Measurements from ENCODE around the gene ATG10. TPM values are rescaled to one million over a fixed set of nuclear protein-coding genes. Genes with fewer than 3 reads are reported as not detected.

The ATG10 gene
- polyA plus RNA-seq, 4 donors, result 3.5 to 7.8 (median 5.5) TPM

DNA sequence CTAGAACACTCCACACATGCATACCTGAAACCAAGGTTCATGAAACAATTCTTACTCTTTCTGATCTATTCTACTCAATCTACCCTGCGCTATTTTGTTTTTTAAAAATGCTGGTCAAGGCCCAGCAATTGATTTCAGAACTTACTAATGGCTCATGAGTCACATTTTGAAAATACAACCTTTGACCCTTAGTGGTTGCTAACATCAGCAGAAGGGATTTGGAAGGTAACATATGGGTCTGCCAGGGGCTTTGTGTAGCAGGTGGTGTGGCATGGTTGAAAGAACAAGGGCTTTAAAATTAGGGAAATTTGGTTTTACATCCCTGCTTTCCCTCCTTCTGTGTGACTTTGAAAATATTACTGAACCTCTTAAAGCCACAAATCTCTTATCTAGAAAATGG, 101.4 kb downstream of the ATG10 start:
- H3K36me3 ChIP-seq (ENCODE audit: control insufficient read depth in 3 of 3, insufficient read depth in 2 of 3, low read depth in 1 of 3, low read length in 3 of 3), result no peaks in the 10 kb centered on the region
- no peak for DNase-seq
- no peaks in the 10 kb centered on the region for H3K4me1 ChIP-seq (ENCODE audit: control insufficient read depth in 3 of 3, insufficient read depth in 2 of 3, low read depth in 1 of 3, low read length in 2 of 3)
- no peak for FAIRE-seq
- H3K4me3 ChIP-seq (ENCODE audit: low read depth in 1 of 3, low read length in 3 of 3), result no peak overlapping the region
- WGBS, 3 donors, result 94 to 97% (median 95%) methylated on average over 1 of the region's 1 CpG
- no peaks in the 10 kb centered on the region for H3K27me3 ChIP-seq (ENCODE audit: control insufficient read depth in 3 of 3, insufficient read depth in 3 of 3, low read length in 3 of 3)
- H3K9me3 ChIP-seq (ENCODE audit: control insufficient read depth in 2 of 2, insufficient read depth in 1 of 2, low read depth in 1 of 2, low read length in 1 of 2), result no peaks in the 10 kb centered on the region
- H3K27ac ChIP-seq (ENCODE audit: low read depth in 1 of 3, low read length in 2 of 3), result no peak overlapping the region

DNA sequence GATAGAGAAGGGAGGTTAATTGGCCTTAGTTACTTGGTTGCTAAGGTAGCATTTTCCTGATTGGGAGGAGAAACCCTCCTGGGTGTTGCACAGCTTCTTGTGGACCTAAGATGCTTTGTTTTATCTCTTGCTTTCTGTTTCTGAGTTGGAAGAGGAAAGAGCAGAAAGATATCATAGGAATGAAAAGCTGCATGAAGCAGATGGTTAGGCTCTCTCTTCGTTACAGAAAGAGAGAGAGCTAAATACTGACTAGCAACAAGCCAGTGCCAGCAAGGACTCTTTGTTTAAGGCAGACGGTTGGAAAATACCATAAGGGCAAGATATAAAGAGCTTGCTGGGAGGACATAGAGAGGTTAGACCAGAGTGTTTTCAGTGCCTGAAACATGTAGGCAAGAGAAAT, 103.1 kb downstream of the ATG10 start:
- FAIRE-seq, result no peak
- WGBS, 3 donors, result 72 to 88% (median 79%) methylated on average over 2 of the region's 2 CpGs

DNA sequence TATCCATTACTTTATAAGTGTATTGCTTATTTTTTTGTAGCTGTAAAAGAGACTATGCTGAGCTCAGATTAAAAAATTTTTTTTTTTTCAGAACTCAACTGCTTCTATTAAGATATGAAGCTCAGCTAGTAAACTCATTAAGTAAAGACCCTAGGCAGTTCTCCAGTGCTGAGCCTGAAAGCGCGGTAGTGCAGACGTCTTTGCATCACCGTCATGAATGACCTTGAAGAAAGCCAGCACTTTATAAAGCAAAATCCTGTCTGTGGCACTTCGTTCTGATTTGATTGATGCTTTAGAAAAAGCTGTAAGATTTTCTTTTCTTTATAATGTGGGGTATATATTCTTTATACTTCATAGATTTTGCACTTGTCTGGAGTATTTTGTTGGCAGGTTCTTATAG, 105.7 kb downstream of the ATG10 start:
- Histone ChIP-seq H3K27ac (ENCODE audit: low read depth in 1 of 3, low read length in 2 of 3) (no peak overlapping the region), H3K36me3 (ENCODE audit: control insufficient read depth in 3 of 3, insufficient read depth in 2 of 3, low read depth in 1 of 3, low read length in 3 of 3) (no peaks in the 10 kb centered on the region), H3K4me3 (ENCODE audit: low read depth in 1 of 3, low read length in 3 of 3) (no peak overlapping the region), H3K27me3 (ENCODE audit: control insufficient read depth in 3 of 3, insufficient read depth in 3 of 3, low read length in 3 of 3) (no peaks in the 10 kb centered on the region), H3K9me3 (ENCODE audit: control insufficient read depth in 2 of 2, insufficient read depth in 1 of 2, low read depth in 1 of 2, low read length in 1 of 2) (no peaks in the 10 kb centered on the region), H3K4me1 (ENCODE audit: control insufficient read depth in 3 of 3, insufficient read depth in 2 of 3, low read depth in 1 of 3, low read length in 2 of 3) (no peaks in the 10 kb centered on the region)
- 90 to 94% (median 92%) methylated on average over 5 of the region's 5 CpGs for WGBS, 3 donors
- FAIRE-seq (no peak), DNase-seq (no peak)

More for the DNA sequence above, 103.1 kb downstream of the ATG10 start:
- Histone ChIP-seq H3K9me3 (ENCODE audit: control insufficient read depth in 2 of 2, insufficient read depth in 1 of 2, low read depth in 1 of 2, low read length in 1 of 2) (no peaks in the 10 kb centered on the region), H3K27me3 (ENCODE audit: control insufficient read depth in 3 of 3, insufficient read depth in 3 of 3, low read length in 3 of 3) (no peaks in the 10 kb centered on the region), H3K36me3 (ENCODE audit: control insufficient read depth in 3 of 3, insufficient read depth in 2 of 3, low read depth in 1 of 3, low read length in 3 of 3) (no peaks in the 10 kb centered on the region), H3K27ac (ENCODE audit: low read depth in 1 of 3, low read length in 2 of 3) (no peak overlapping the region), H3K4me3 (ENCODE audit: low read depth in 1 of 3, low read length in 3 of 3) (no peak overlapping the region), H3K4me1 (ENCODE audit: control insufficient read depth in 3 of 3, insufficient read depth in 2 of 3, low read depth in 1 of 3, low read length in 2 of 3) (no peaks in the 10 kb centered on the region)
- no peak for DNase-seq

DNA sequence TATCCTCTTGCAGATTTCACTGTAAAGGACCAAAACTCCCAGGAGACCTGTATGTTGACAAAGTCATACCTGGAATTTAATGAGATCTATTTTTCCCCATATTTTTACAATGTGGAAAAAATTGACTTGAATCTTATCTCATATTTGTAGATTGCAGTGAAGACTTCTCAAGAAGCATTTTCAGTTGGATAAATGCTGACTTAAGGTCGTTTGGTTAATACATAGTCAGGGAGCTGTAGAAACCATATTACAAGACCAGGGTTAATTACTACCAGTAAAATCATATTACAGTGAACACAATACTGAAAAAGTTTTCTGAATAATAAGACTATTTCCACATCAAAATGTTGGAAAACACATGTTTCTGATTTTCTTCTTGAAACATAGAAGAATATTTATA, 119.8 kb downstream of the ATG10 start:
- Histone ChIP-seq H3K36me3 (ENCODE audit: control insufficient read depth in 3 of 3, insufficient read depth in 2 of 3, low read depth in 1 of 3, low read length in 3 of 3) (no peaks in the 10 kb centered on the region), H3K4me3 (ENCODE audit: low read depth in 1 of 3, low read length in 3 of 3) (no peak overlapping the region)
- FAIRE-seq, result no peak

DNA sequence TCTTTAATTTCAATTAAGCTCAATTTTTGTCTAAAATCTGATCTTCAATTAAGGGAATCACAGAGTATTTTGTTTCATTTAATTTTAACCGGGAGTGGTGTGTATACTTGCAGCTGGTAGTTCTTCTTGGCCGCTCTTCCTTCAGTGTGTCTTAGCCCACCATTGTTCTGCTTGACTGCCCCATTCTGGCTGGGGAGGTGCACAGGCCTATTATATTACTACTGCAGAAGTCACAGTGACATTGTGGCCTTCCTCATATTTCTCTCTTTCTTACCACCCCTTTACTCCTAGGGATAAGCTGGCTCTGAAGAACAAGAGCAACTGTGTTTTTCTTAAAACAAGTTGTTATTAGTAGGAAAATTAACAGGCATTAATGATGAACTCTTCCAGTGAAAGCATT, 123.7 kb downstream of the ATG10 start:
- FAIRE-seq (no peak), DNase-seq (no peak)
- Histone ChIP-seq H3K9me3 (ENCODE audit: control insufficient read depth in 2 of 2, insufficient read depth in 1 of 2, low read depth in 1 of 2, low read length in 1 of 2) (peaks cover 0 to 4% of the 10 kb centered on the region in 2 donors), H3K36me3 (ENCODE audit: control insufficient read depth in 3 of 3, insufficient read depth in 2 of 3, low read depth in 1 of 3, low read length in 3 of 3) (no peaks in the 10 kb centered on the region), H3K27me3 (ENCODE audit: control insufficient read depth in 3 of 3, insufficient read depth in 3 of 3, low read length in 3 of 3) (no peaks in the 10 kb centered on the region), H3K4me1 (ENCODE audit: control insufficient read depth in 3 of 3, insufficient read depth in 2 of 3, low read depth in 1 of 3, low read length in 2 of 3) (no peaks in the 10 kb centered on the region), H3K4me3 (ENCODE audit: low read depth in 1 of 3, low read length in 3 of 3) (no peak overlapping the region), H3K27ac (ENCODE audit: low read depth in 1 of 3, low read length in 2 of 3) (no peak overlapping the region)
- WGBS, 3 donors, result 91 to 98% (median 91%) methylated on average over 2 of the region's 2 CpGs

More for the DNA sequence above, 119.8 kb downstream of the ATG10 start:
- Histone ChIP-seq H3K4me1 (ENCODE audit: control insufficient read depth in 3 of 3, insufficient read depth in 2 of 3, low read depth in 1 of 3, low read length in 2 of 3) (no peaks in the 10 kb centered on the region), H3K9me3 (ENCODE audit: control insufficient read depth in 2 of 2, insufficient read depth in 1 of 2, low read depth in 1 of 2, low read length in 1 of 2) (peaks cover 0 to 4% of the 10 kb centered on the region in 2 donors), H3K27me3 (ENCODE audit: control insufficient read depth in 3 of 3, insufficient read depth in 3 of 3, low read length in 3 of 3) (no peaks in the 10 kb centered on the region), H3K27ac (ENCODE audit: low read depth in 1 of 3, low read length in 2 of 3) (no peak overlapping the region)
- 65 to 82% (median 77%) methylated on average over 1 of the region's 1 CpG for WGBS, 3 donors
- DNase-seq, result no peak

DNA sequence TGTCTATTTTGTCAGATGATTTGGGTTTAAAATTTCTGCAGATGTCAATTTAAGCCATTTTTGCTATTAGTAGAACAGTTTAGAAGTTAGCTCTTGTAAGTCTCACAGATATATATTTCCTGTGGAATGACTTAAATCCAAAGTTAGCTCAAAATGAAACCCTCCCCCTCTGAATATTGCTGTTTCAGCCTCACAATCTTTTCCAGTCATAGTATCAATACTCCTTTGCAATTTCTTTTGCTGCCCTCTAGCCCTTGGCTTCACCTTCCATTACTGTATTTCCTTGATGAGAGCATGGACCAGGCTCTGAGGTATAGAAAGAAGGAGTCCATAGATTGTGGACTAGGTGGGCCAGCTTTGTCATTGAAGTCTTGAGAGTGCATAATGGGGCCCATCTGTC, 124.4 kb downstream of the ATG10 start:
- FAIRE-seq, result no peak

DNA sequence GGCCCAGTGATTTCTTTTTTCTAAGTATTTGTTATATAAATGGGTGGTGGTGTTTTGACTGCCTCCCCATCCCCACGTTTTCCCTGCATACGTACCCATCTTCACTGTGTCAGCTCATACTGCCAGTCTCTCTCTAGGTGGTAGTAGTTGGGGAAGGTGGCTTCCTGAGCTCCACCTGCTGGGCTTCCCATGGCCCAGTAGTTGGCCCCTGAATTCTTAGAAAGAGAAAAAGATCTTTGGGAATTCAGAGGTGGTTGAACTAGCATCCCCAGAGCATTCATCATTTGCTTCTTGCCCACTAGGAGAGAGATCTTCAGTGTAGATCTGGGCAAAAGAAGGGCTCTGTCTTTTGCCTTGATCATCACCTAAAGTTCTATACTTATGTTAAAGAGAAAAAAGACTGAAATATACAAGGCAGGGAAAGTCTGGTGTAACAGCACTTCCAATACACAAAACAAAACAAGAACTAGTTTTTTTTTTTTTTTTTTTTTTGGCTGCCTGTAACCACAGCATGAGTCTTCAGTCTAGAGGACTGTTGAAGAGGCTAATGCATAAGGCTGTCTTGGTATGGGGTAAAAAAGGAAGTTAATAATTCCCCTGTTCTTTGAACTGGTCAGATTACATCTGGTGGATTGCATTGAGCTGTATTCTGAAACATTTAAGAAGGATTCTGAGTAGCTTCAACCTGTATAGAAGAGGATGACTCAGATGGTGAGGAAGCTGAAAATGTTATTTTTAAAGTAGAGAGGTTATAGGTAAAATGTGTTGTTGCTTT, 128.7 kb downstream of the ATG10 start:
- 87 to 97% (median 90%) methylated on average over 2 of the region's 2 CpGs for WGBS, 3 donors
- H3K9me3 ChIP-seq (ENCODE audit: control insufficient read depth in 2 of 2, insufficient read depth in 1 of 2, low read depth in 1 of 2, low read length in 1 of 2), result no peaks in the 10 kb centered on the region
- peaks cover 0 to 3% (median 0%) of the 10 kb centered on the region in 3 donors for H3K4me1 ChIP-seq (ENCODE audit: control insufficient read depth in 3 of 3, insufficient read depth in 2 of 3, low read depth in 1 of 3, low read length in 2 of 3)
- DNase-seq, result peak in 1 of 2 donors; percentile 38
- FAIRE-seq, result no peak
- H3K27me3 ChIP-seq (ENCODE audit: control insufficient read depth in 3 of 3, insufficient read depth in 3 of 3, low read length in 3 of 3), result no peaks in the 10 kb centered on the region
- no peak overlapping the region for H3K27ac ChIP-seq (ENCODE audit: low read depth in 1 of 3, low read length in 2 of 3)
- no peaks in the 10 kb centered on the region for H3K36me3 ChIP-seq (ENCODE audit: control insufficient read depth in 3 of 3, insufficient read depth in 2 of 3, low read depth in 1 of 3, low read length in 3 of 3)
- no peak overlapping the region for H3K4me3 ChIP-seq (ENCODE audit: low read depth in 1 of 3, low read length in 3 of 3)

More for the DNA sequence above, 124.4 kb downstream of the ATG10 start:
- no peak for DNase-seq
- Histone ChIP-seq H3K4me3 (ENCODE audit: low read depth in 1 of 3, low read length in 3 of 3) (no peak overlapping the region), H3K9me3 (ENCODE audit: control insufficient read depth in 2 of 2, insufficient read depth in 1 of 2, low read depth in 1 of 2, low read length in 1 of 2) (peaks cover 0 to 4% of the 10 kb centered on the region in 2 donors), H3K27me3 (ENCODE audit: control insufficient read depth in 3 of 3, insufficient read depth in 3 of 3, low read length in 3 of 3) (no peaks in the 10 kb centered on the region), H3K36me3 (ENCODE audit: control insufficient read depth in 3 of 3, insufficient read depth in 2 of 3, low read depth in 1 of 3, low read length in 3 of 3) (no peaks in the 10 kb centered on the region), H3K27ac (ENCODE audit: low read depth in 1 of 3, low read length in 2 of 3) (no peak overlapping the region), H3K4me1 (ENCODE audit: control insufficient read depth in 3 of 3, insufficient read depth in 2 of 3, low read depth in 1 of 3, low read length in 2 of 3) (peaks cover 0 to 2% (median 0%) of the 10 kb centered on the region in 3 donors)

DNA sequence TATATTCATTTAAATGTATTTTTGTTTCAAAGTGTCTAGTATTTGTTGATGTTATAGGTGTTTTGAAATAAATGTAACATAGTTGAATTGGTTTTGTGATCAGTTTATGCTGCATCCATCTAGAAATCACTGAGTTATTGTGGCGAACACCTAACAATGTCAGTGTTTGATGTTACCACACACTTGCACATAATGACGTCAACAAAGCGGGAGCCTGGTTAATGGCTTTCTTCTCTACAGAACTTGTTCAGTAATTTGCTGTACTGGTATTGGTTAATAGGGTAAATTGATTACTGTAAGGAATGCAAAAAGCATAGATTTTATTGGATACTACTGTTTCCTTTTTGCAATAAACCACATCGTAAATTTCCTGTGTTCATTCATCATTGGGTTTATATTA, 133.0 kb downstream of the ATG10 start:
- Histone ChIP-seq H3K4me1 (ENCODE audit: control insufficient read depth in 3 of 3, insufficient read depth in 2 of 3, low read depth in 1 of 3, low read length in 2 of 3) (peaks cover 0 to 3% (median 0%) of the 10 kb centered on the region in 3 donors), H3K4me3 (ENCODE audit: low read depth in 1 of 3, low read length in 3 of 3) (no peak overlapping the region), H3K36me3 (ENCODE audit: control insufficient read depth in 3 of 3, insufficient read depth in 2 of 3, low read depth in 1 of 3, low read length in 3 of 3) (no peaks in the 10 kb centered on the region), H3K27ac (ENCODE audit: low read depth in 1 of 3, low read length in 2 of 3) (no peak overlapping the region), H3K9me3 (ENCODE audit: control insufficient read depth in 2 of 2, insufficient read depth in 1 of 2, low read depth in 1 of 2, low read length in 1 of 2) (no peaks in the 10 kb centered on the region), H3K27me3 (ENCODE audit: control insufficient read depth in 3 of 3, insufficient read depth in 3 of 3, low read length in 3 of 3) (no peaks in the 10 kb centered on the region)
- FAIRE-seq (no peak), DNase-seq (no peak)
- 86 to 94% (median 93%) methylated on average over 4 of the region's 4 CpGs for WGBS, 3 donors

DNA sequence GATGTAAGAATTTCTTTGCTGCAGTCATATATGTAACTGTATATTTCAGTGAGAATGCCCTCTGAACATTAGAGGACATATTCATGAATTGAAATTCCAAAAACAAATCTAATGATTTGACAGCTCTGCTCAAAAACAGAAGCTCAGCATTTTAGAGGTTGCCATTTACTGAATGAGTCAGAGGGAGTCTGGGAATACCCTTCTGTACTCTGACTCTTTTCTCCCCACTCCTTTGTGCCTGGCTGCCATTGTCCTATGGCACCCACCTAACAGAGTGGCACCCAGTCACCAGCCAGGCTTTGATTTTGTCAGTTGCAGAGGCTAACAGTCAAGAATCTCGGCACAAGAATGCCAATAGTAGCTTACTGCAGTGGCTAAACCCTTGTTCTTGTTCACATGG, 133.6 kb downstream of the ATG10 start:
- H3K4me1 ChIP-seq (ENCODE audit: control insufficient read depth in 3 of 3, insufficient read depth in 2 of 3, low read depth in 1 of 3, low read length in 2 of 3), result peaks cover 0 to 3% (median 0%) of the 10 kb centered on the region in 3 donors
- H3K36me3 ChIP-seq (ENCODE audit: control insufficient read depth in 3 of 3, insufficient read depth in 2 of 3, low read depth in 1 of 3, low read length in 3 of 3), result no peaks in the 10 kb centered on the region
- FAIRE-seq, result no peak
- 86 to 96% (median 89%) methylated on average over 1 of the region's 1 CpG for WGBS, 3 donors
- H3K9me3 ChIP-seq (ENCODE audit: control insufficient read depth in 2 of 2, insufficient read depth in 1 of 2, low read depth in 1 of 2, low read length in 1 of 2), result no peaks in the 10 kb centered on the region
- H3K27me3 ChIP-seq (ENCODE audit: control insufficient read depth in 3 of 3, insufficient read depth in 3 of 3, low read length in 3 of 3), result no peaks in the 10 kb centered on the region
- no peak for DNase-seq
- no peak overlapping the region for H3K4me3 ChIP-seq (ENCODE audit: low read depth in 1 of 3, low read length in 3 of 3)
- no peak overlapping the region for H3K27ac ChIP-seq (ENCODE audit: low read depth in 1 of 3, low read length in 2 of 3)

Measured in small intestine (tissue), 7 donors.